HEK293T (cell line): ENCODE results near the gene SCNN1G.

Experiments used
- ARNT ChIP-seq: fragments of 450-650 bp; IDR thresholded peaks from 2 replicates; pipeline ENCODE4 v1.6.1; 2017; ENCODE audit warnings: mild to moderate bottlenecking
- BHLHE40 ChIP-seq: fragments of 450-650 bp; IDR thresholded peaks from 2 replicates; pipeline ENCODE4 v1.6.1; 2016; ENCODE audit warnings: mild to moderate bottlenecking, moderate library complexity, borderline replicate concordance
- ELF4 ChIP-seq: fragments of 450-650 bp; IDR thresholded peaks from 2 replicates; pipeline ENCODE4 v1.6.1; 2017; ENCODE audit warnings: antibody characterized with exemption
- FOXA1 ChIP-seq: fragments of 450-650 bp; IDR thresholded peaks from 2 replicates; pipeline ENCODE4 v1.6.1; 2016; ENCODE audit warnings: mild to moderate bottlenecking
- FOXK2 ChIP-seq: fragments of 450-650 bp; IDR thresholded peaks from 2 replicates; pipeline ENCODE4 v1.6.1; 2016; ENCODE audit warnings: mild to moderate bottlenecking
- HDGF ChIP-seq: fragments of 450-650 bp; IDR thresholded peaks from 2 replicates; pipeline ENCODE4 v1.6.1; 2017; ENCODE audit warnings: antibody characterized with exemption, borderline replicate concordance
- L3MBTL2 ChIP-seq: fragments of 450-650 bp; conservative IDR thresholded peaks from 2 replicates; pipeline ENCODE4 v1.6.1; 2016; ENCODE audit warnings: mild to moderate bottlenecking
- LEF1 ChIP-seq: fragments of 450-650 bp; IDR thresholded peaks from 2 replicates; pipeline ENCODE4 v1.6.1; 2017; ENCODE audit warnings: mild to moderate bottlenecking, borderline replicate concordance
- NFRKB ChIP-seq: fragments of 450-650 bp; IDR thresholded peaks from 2 replicates; pipeline ENCODE4 v1.6.1; 2016; ENCODE audit warnings: mild to moderate bottlenecking, moderate library complexity
- PKNOX1 ChIP-seq: fragments of 450-650 bp; IDR thresholded peaks from 2 replicates; pipeline ENCODE4 v1.6.1; 2016
- SP1 ChIP-seq: fragments of 450-650 bp; IDR thresholded peaks from 2 replicates; pipeline ENCODE4 v1.6.1; 2017
- SUZ12 ChIP-seq: fragments of 450-650 bp; IDR thresholded peaks from 2 replicates; pipeline ENCODE4 v1.6.1; 2016; ENCODE audit warnings: mild to moderate bottlenecking
- TARDBP ChIP-seq: fragments of 450-650 bp; IDR thresholded peaks from 2 replicates; pipeline ENCODE4 v1.6.1; 2016

- no peak for TF ChIP-seq BHLHE40
- TF ChIP-seq HDGF, result no peak
- no peak for TF ChIP-seq TARDBP
- TF ChIP-seq LEF1, result no peak
- TF ChIP-seq SP1, result no peak
- no peak for TF ChIP-seq ELF4
- TF ChIP-seq PKNOX1, result no peak
- no peak for TF ChIP-seq NFRKB
- TF ChIP-seq FOXA1, result no peak
- no peak for TF ChIP-seq ARNT
- TF ChIP-seq SUZ12, result no peak
- TF ChIP-seq FOXK2, result no peak
- no peak for TF ChIP-seq L3MBTL2
These were observed 62.7 kb downstream of the SCNN1G start for GRCh38 chr16:23245268-23245667.
